H9 (cell line): ENCODE data around the gene HUNK. TPM values are rescaled to one million over a fixed set of nuclear protein-coding genes. Genes with fewer than 3 reads are reported as not detected.
A peak's percentile ranks its signal among the peaks of the same experiment; 100 is the strongest.

ENCODE experiments used
- DNase-seq: peaks from one replicate; pipeline ENCODE4 v3.0.0-alpha.2; 2017
- H2AFZ ChIP-seq: one replicate; pipeline ENCODE4 v1.6.1; 2013; ENCODE audit warnings: mild to moderate bottlenecking, low read length, control low read depth, moderate library complexity
- H2AK5ac ChIP-seq: 2 replicates; pipeline ENCODE4 v1.6.1; 2013; ENCODE audit warnings: low read length, control low read depth, mixed read lengths; ENCODE audit not compliant: insufficient read length
- H2BK120ac ChIP-seq: one replicate; pipeline ENCODE4 v1.6.1; 2013; ENCODE audit warnings: low read depth, mild to moderate bottlenecking, low read length, control low read depth, inconsistent platforms; ENCODE audit not compliant: poor library complexity, severe bottlenecking
- H2BK12ac ChIP-seq: 2 replicates; pipeline ENCODE4 v1.6.1; 2013; ENCODE audit warnings: low read length, control low read depth, mixed read lengths, low read depth; ENCODE audit not compliant: insufficient read length
- H2BK15ac ChIP-seq: 2 replicates; pipeline ENCODE4 v1.6.1; 2013; ENCODE audit warnings: low read depth, low read length, control low read depth
- H2BK20ac ChIP-seq: one replicate; pipeline ENCODE4 v1.6.1; 2013; ENCODE audit warnings: low read depth, mild to moderate bottlenecking, low read length, control low read depth, inconsistent platforms; ENCODE audit not compliant: poor library complexity, severe bottlenecking
- H2BK5ac ChIP-seq: 2 replicates; pipeline ENCODE4 v1.6.1; 2013; ENCODE audit warnings: low read length, control low read depth, mixed read lengths; ENCODE audit not compliant: insufficient read length
- H3K14ac ChIP-seq: 2 replicates; pipeline ENCODE4 v1.6.1; 2013; ENCODE audit warnings: low read length, control low read depth; ENCODE audit not compliant: insufficient read depth
- H3K18ac ChIP-seq: 2 replicates; pipeline ENCODE4 v1.6.1; 2013; ENCODE audit warnings: low read depth, mild to moderate bottlenecking, mixed read lengths, low read length, control low read depth; ENCODE audit not compliant: insufficient read length
- H3K23ac ChIP-seq: 2 replicates; pipeline ENCODE4 v1.6.1; 2013; ENCODE audit warnings: low read length, control low read depth, mixed read lengths, low read depth; ENCODE audit not compliant: insufficient read length
- H3K23me2 ChIP-seq: 2 replicates; pipeline ENCODE4 v1.6.1; 2013; ENCODE audit warnings: low read depth, mild to moderate bottlenecking, mixed read lengths, low read length, control low read depth; ENCODE audit not compliant: insufficient read length, poor library complexity, severe bottlenecking
- H3K27ac ChIP-seq: 2 replicates; pipeline ENCODE4 v1.5.1; 2013; ENCODE audit warnings: low read length, control low read depth, mixed read lengths, low read depth; ENCODE audit not compliant: insufficient read length
- H3K27me3 ChIP-seq: 2 replicates; pipeline ENCODE4 v1.6.1; 2013; ENCODE audit warnings: low read length, control low read depth, inconsistent platforms; ENCODE audit not compliant: insufficient read depth
- H3K4ac ChIP-seq: 2 replicates; pipeline ENCODE4 v1.6.1; 2013; ENCODE audit warnings: low read depth, mild to moderate bottlenecking, control low read depth, inconsistent platforms, low read length, moderate library complexity
- H3K4me1 ChIP-seq: 2 replicates; pipeline ENCODE4 v1.6.1; 2013; ENCODE audit warnings: low read length, control low read depth, inconsistent platforms; ENCODE audit not compliant: insufficient read depth
- H3K4me2 ChIP-seq: 2 replicates; pipeline ENCODE4 v1.6.1; 2013; ENCODE audit warnings: low read length, control low read depth, mixed read lengths; ENCODE audit not compliant: insufficient read length, insufficient read depth
- H3K56ac ChIP-seq: 2 replicates; pipeline ENCODE4 v1.6.1; 2013; ENCODE audit warnings: low read depth, mild to moderate bottlenecking, mixed read lengths, low read length, control low read depth; ENCODE audit not compliant: insufficient read length
- H3K79me1 ChIP-seq: 2 replicates; pipeline ENCODE4 v1.6.1; 2013; ENCODE audit warnings: low read depth, mild to moderate bottlenecking, moderate library complexity, low read length, control low read depth, inconsistent platforms; ENCODE audit not compliant: insufficient read depth, poor library complexity, severe bottlenecking
- H3K79me2 ChIP-seq: 2 replicates; pipeline ENCODE4 v1.6.1; 2013; ENCODE audit warnings: low read length, control low read depth, inconsistent platforms; ENCODE audit not compliant: insufficient read depth
- H3K9ac ChIP-seq: 2 replicates; pipeline ENCODE4 v1.6.1; 2013; ENCODE audit warnings: low read length, control low read depth, mixed read lengths; ENCODE audit not compliant: insufficient read length; ENCODE audit errors: extremely low read depth
- H3K9me3 ChIP-seq: one replicate; pipeline ENCODE4 v1.6.1; 2013; ENCODE audit warnings: low read depth, low read length, inconsistent platforms; ENCODE audit not compliant: control insufficient read depth
- H3T11ph ChIP-seq: one replicate; pipeline ENCODE4 v1.6.1; 2013; ENCODE audit warnings: mild to moderate bottlenecking, low read length, control low read depth, inconsistent platforms
- H4K20me1 ChIP-seq: one replicate; pipeline ENCODE4 v1.6.1; 2013; ENCODE audit not compliant: control insufficient read depth, insufficient read length, insufficient read depth
- H4K5ac ChIP-seq: 2 replicates; pipeline ENCODE4 v1.6.1; 2013; ENCODE audit warnings: low read depth, mild to moderate bottlenecking, mixed read lengths, low read length, control low read depth; ENCODE audit not compliant: insufficient read length
- H4K8ac ChIP-seq: replicated peaks from 2 replicates; pipeline ENCODE4 v1.6.1; 2013; ENCODE audit warnings: low read length, control low read depth, mixed read lengths, low read depth; ENCODE audit not compliant: insufficient read length
- H4K91ac ChIP-seq: 2 replicates; pipeline ENCODE4 v1.6.1; 2013; ENCODE audit warnings: low read depth, mild to moderate bottlenecking, moderate library complexity, mixed read lengths, low read length, control low read depth; ENCODE audit not compliant: insufficient read length
- H3K27ac Mint-ChIP-seq, 3 experiments: 2 replicates in 2 of 3; 3 replicates in 1 of 3; pipeline ENCODE4 v1.8.0; 2020 to 2021; ENCODE audit warnings: mixed read lengths in 3 of 3, mild to moderate bottlenecking in 1 of 3, moderate library complexity in 1 of 3
- H3K27me3 Mint-ChIP-seq: 2 replicates; pipeline ENCODE4 v1.8.0; 2021; ENCODE audit warnings: low read depth, mild to moderate bottlenecking, moderate library complexity, mixed read lengths
- H3K36me3 Mint-ChIP-seq, 3 experiments: 2 replicates in 2 of 3; 3 replicates in 1 of 3; pipeline ENCODE4 v1.8.0; 2020 to 2021; ENCODE audit warnings: low read depth in 3 of 3, mixed read lengths in 3 of 3; ENCODE audit not compliant: insufficient read depth in 1 of 3
- H3K4me1 Mint-ChIP-seq, 2 experiments: 2 replicates each; pipeline ENCODE4 v1.8.0; 2020; ENCODE audit warnings: mixed read lengths in 2 of 2
- H3K4me3 Mint-ChIP-seq, 2 experiments: 2 replicates in 1 of 2; 3 replicates in 1 of 2; pipeline ENCODE4 v1.8.0; 2020 to 2021; ENCODE audit warnings: mild to moderate bottlenecking in 2 of 2, mixed read lengths in 2 of 2, moderate library complexity in 1 of 2
- H3K9me3 Mint-ChIP-seq, 2 experiments: 2 replicates in 1 of 2; 3 replicates in 1 of 2; pipeline ENCODE4 v1.8.0; 2020; ENCODE audit warnings: mild to moderate bottlenecking in 2 of 2, mixed read lengths in 2 of 2, moderate library complexity in 1 of 2
- CTCF ChIP-seq: fragments of 200-600 bp; sonication (generic); conservative IDR thresholded peaks from 3 replicates; pipeline ENCODE4 v1.8.0; 2021; ENCODE audit warnings: antibody characterized with exemption, mild to moderate bottlenecking
- WGBS: extraction: QIAGEN DNeasy Blood & Tissue Kit; methylation state at CpG from one replicate; pipeline ENCODE4 v1.1.7; 2013; ENCODE audit warnings: missing lambda C conversion rate, low lambda C conversion rate, mixed read lengths; ENCODE audit not compliant: insufficient read length; ENCODE audit errors: extremely low coverage; 5-methylcytosine and 5-hydroxymethylcytosine counted together
- total RNA-seq: library from RNA; stranded (reverse); gene quantifications from 2 replicates; pipeline ENCODE4 v1.2.1, GENCODE V29; 2021

Gene HUNK
- total RNA-seq, 1 experiment from 2014 or later: 5.8 TPM

- Histone ChIP-seq H4K8ac (no peak overlapping the region), H3K4ac (no peak overlapping the region)
- WGBS: no CpG with 5 or more reads among the region's 4 CpGs
These were observed 24.4 kb upstream of the HUNK start for GRCh38 chr21:31848326-31848985.

More at GRCh38 chr21:31848326-31848985, 24.4 kb upstream of the HUNK start:
- Histone ChIP-seq H4K5ac (no peak overlapping the region), H3K14ac (no peak overlapping the region), H3K23me2 (no peaks in the 10 kb centered on the region), H2AK5ac (no peak overlapping the region), H3K4me1 (peaks cover 5% of the 10 kb centered on the region), H3K4me2 (no peak overlapping the region), H2BK5ac (no peak overlapping the region), H3K79me2 (no peaks in the 10 kb centered on the region), H3K9ac (no peak overlapping the region), H2BK120ac (no peak overlapping the region), H3K27ac (no peak overlapping the region), H2BK15ac (no peak overlapping the region), H3K18ac (no peak overlapping the region), H2BK12ac (no peak overlapping the region), H3T11ph (no peak overlapping the region), H2BK20ac (no peak overlapping the region), H3K79me1 (no peaks in the 10 kb centered on the region), H2AFZ (no peak overlapping the region), H3K27me3 (no peaks in the 10 kb centered on the region), H4K20me1 (no peaks in the 10 kb centered on the region), H3K56ac (no peak overlapping the region), H3K9me3 (no peaks in the 10 kb centered on the region), H3K23ac (no peak overlapping the region), H4K91ac (no peak overlapping the region)
- peaks cover 2 to 3% of the 10 kb centered on the region in 2 experiments; a peak in 2 of 5 replicates for H3K9me3 Mint-ChIP-seq
- no peak for DNase-seq
- peaks cover 10 to 11% of the 10 kb centered on the region in 2 experiments for H3K4me1 Mint-ChIP-seq
- peak overlapping the region in 1 of 3 experiments; percentile 44; a peak in 1 of 7 replicates for H3K27ac Mint-ChIP-seq
- no peaks in the 10 kb centered on the region; the same call in 1 of the 2 replicates for H3K27me3 Mint-ChIP-seq
- H3K4me3 Mint-ChIP-seq: no peak overlapping the region
- TF ChIP-seq CTCF: no peak
- H3K36me3 Mint-ChIP-seq: no peaks in the 10 kb centered on the region
